Measurements from ENCODE around the gene TFDP1.

DNA sequence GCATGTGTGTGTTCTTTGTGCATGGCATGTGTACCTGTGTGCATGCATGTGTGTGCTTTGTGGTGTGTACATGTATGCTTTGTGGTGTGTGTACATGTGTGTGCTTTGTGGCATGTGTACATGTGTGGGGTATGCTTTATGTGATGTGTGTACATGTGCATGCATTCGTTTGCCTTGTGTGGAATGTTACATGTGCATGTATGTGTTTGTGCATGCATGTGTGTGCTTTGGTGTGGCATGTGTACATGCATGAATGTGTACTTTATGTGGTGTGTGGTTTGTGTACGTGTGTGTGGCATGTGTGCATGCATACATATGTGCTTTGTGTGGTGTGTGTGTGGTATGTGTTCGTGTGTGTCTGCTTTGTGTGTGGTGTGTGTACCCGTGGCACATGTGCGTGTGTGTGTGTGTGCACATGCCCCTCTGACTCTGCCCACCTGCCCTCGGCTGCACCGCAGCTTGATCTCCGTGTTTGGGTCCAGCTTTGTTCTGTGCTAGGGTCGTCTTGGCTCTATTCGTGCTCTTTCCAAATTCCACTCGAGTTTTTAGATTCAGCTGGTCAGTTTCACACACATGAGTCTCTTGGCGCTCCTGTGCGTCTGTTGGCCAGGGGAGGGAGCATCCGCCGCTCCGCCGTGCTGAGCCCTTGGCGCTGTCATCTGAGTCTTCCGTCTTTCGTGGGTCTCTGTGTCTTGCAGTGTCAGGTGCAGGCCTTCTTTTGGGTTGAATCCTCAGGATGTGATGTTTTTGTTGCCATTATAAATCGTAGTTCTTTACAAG, 46.5 kb upstream of the TFDP1 start:
- TF ChIP-seq, protein P1, sequence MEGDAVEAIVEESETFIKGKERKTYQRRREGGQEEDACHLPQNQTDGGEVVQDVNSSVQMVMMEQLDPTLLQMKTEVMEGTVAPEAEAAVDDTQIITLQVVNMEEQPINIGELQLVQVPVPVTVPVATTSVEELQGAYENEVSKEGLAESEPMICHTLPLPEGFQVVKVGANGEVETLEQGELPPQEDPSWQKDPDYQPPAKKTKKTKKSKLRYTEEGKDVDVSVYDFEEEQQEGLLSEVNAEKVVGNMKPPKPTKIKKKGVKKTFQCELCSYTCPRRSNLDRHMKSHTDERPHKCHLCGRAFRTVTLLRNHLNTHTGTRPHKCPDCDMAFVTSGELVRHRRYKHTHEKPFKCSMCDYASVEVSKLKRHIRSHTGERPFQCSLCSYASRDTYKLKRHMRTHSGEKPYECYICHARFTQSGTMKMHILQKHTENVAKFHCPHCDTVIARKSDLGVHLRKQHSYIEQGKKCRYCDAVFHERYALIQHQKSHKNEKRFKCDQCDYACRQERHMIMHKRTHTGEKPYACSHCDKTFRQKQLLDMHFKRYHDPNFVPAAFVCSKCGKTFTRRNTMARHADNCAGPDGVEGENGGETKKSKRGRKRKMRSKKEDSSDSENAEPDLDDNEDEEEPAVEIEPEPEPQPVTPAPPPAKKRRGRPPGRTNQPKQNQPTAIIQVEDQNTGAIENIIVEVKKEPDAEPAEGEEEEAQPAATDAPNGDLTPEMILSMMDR (IDR thresholded peaks at IDR 0.05; ENCODE audit: low read length): no peak
- no peak for TF ChIP-seq EZH2 (IDR thresholded peaks at IDR 0.05; ENCODE audit: borderline replicate concordance, low read length)
